Midbrain (tissue), 1 donor: Measurements from ENCODE around the gene ZNF275.
A peak's percentile ranks its signal among the peaks of the same experiment; 100 is the strongest.
"Not testable (repeated sequence)": the region's sequence is repeated elsewhere in the genome, so short reads cannot be mapped to it uniquely, and the experiment has no call there.

ENCODE experiments used
- DNase-seq: peaks from one replicate; lab custom pipeline; 2025; lab: John Stamatoyannopoulos, UW

The ZNF275 gene

DNA sequence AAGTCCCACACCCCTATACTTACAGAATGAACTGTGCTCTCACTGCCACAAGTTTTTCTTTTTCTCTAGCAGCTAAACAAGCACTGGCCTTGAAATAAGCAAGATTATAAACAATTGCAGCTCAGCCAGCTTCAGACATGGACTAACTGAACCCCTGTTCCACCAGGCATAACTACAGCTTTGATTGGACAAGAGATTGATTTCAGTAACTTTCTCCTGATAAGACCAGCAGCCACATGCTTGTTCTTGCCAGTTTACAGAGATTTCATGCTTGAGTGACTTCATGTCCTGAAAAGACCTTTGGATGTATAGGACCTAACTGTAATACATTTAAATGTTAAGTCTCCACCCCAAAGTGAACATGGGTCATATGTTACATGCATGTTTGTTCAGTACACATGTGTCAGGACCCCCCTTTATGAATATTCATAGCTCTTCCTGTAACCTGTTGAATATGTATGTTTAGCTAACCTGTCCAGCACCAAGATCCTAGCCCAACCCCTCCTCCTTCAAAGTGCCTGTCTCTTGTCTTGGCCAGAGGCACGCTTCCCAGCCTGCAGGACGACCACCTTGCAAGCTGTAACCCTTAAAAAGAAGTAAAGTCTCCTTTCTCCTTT, 27.9 kb downstream of the ZNF275 start:
- DNase-seq: no peak

DNA sequence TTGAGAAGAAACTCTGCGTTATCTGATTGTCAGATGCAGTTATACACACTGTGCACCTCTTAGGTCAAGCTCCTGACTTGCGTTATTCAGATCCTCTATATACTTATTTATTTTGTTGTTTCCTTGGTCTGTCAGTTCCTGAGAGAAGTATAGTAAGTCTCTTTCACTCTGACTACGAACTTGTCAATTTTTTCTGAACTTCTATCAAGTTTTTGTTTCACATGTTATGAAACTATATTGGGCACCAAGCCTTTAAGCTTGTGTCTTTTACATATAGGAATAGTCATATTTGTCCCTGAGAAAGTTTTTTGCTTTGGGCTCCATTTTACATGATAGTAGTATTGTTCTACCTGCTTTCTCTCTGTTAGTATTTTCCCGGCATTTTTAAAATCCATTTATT, 31.7 kb downstream of the ZNF275 start:
- no peak for DNase-seq

DNA sequence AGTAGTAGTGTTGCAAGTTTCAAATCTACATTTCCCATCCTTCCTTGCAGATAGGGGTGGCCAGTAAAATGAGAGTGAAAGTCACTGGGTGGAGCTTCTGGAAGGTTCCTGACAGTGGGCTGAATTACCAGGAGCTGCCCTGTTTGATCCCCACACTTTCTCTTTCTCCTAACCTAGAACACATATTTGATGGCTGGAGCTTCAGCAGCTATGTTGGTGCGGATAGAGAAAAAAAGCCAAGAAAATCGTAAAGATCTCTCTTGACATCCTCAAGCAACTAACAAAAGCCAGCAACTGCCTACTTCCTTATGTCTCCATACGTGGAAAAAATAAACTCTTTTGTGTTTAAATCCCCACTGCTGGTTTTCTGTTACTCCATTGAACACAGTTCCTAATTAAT, 32.2 kb downstream of the ZNF275 start:
- DNase-seq: no peak

DNA sequence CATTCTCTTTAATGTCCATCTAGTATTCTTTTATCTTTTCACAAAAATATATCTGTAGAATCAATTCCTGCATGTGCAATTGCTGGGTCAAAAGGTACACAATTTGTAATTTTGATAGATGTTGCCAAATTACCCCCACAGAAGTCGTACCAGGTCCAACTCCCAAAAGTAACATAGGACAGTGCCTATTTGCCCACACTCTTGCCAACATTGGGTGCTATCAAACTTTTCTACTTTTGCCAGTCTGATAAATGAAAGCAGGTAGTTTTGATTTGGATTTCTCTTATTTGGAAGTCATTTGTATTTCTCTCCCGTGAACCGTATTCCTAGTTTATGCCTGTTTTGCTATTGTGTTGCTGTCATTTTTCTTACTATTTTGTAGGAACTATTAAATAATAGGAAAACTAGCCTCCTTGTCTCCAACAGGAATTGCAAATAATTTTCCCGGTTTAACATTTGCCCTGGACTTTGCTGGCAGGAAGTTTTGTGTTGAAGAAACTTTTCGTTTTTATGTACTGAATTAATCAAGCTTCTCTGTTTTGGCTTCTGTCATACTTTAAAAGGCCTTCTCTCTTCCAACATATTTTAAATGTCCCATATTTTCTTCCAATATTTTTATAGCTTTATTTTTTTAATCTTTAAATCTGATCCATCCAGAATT, 33.1 kb downstream of the ZNF275 start:
- DNase-seq: no peak

DNA sequence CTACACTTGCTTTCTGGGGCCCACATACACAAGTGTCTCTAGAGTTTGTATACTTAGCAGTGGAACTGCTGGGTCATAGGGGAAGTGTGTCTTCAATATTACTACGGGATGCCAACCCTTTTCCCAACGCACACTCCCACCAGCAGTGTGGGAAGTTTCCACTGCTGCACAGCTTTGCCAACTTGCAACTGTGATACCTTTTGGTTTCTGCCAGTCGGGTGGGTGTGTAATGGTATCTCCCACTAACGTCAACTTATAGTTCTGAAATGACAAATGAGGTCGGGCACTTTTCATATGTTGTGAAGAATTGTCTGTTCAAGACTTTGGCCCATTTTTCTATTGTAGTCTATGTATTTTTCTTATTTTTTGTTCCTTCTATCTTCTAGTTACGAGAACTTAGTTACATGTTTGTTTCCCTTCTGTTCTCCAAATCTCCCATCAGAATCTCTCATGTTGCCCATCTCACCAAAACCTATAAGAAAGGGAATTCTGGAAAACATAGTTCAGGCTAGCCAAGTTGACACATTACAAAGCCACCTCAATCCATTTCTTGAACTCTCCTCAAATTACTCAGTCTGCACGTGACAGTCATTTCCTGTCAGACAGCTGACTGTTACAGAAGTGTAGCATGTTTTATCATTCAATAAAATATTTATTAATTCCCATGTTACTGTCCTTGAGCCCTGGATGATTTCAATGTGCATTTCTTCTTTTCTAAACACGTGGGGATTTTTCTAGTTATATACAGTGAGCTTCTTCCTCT, 36.5 kb downstream of the ZNF275 start:
- no peak for DNase-seq

DNA sequence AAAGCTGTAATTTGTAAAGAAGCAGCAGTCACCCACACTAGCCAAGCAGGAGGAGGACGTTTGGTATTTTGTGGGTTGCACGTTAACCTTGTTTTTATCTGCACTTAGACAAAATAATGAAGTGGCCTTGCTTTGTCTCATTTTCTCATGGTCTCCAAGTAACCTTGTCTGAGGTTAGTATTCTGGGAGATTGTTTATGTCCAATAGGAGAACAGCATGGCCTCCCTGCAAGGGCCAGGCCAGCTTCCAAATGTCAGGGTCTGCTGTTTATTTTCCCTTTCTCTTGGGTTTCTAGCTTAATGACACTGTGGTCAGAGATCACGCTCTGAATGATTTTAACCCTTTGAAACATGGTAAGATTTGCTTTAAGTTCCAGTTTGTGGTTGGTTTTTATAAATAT, 37.3 kb downstream of the ZNF275 start:
- DNase-seq: no peak

DNA sequence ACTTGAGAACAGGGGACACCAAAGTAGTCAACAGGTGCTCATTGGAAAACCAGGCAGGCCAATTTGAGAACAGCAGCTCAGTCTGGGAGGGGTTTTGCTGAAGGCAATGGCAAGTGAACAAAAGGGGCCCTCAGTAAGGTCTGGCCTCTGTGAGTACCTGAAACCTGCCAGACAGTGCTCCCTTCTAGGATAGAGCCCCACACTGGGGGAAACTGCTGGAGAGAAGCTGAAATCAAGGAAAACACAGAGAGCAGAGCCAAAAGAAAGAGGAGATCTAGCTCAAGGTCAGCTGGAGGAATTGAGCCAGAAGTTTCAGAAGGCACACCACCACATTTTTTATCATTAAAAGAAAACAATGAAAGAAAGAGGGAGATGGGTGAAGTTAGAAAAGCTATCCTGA, 39.0 kb downstream of the ZNF275 start:
- DNase-seq: no peak

DNA sequence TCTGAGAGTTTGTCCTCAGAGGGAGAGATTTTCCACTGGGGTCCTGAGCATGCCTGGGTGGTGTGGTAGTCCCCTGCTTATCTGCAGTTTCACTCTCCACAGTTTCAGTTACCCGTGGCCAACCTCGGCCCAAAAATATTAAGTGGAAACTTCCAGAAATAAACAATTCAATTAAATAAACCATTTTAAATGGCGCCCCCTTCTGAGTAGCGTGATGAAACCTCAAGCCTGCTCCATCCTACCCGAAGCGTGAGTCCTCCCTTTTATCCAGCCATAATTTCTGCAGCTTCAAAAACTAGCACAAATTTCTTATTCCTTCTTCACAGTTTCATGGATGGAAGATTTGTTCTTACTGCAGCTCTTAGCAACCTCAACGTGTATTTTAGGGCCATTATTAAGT, 40.5 kb downstream of the ZNF275 start:
- DNase-seq: no peak

DNA sequence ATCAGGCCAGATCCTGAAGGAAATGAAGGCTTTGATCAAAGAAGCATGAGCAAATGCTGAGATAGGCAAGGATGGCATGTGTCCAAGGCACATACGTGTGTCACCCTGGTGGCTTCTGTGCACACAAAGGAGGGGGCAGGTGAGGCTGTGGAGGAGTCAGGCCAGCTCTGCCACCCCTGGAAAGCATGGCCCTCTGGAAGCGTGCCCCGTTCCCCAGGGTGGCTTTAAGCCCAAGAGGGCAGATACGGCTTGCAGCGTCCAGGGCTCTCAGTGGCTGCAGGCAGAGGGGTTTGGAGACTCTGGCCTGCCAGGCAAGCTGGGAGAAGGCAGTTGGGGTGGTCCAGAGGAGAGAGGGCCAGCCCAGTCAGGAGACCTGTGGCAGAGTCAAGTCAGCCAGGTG, 41.6 kb downstream of the ZNF275 start:
- DNase-seq: no peak

DNA sequence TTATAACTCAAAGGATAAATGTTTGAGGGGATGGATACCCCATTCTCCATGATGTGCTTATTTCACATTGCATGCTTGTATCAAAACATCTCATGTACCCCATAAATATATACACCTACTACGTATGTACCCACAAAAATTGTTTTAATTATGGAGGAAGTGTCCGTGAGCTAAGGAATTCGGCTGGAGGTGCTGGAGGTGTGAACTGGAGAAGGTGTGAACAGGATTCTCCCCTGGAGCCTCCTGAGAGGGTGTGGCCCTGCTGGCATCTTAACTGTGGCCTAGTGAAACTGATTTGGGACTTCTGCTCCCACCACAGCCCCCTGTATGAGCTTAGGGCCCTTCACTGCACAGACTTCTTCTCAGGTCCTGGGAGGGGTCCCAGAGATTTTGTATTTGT, 43.8 kb downstream of the ZNF275 start:
- no peak for DNase-seq

DNA sequence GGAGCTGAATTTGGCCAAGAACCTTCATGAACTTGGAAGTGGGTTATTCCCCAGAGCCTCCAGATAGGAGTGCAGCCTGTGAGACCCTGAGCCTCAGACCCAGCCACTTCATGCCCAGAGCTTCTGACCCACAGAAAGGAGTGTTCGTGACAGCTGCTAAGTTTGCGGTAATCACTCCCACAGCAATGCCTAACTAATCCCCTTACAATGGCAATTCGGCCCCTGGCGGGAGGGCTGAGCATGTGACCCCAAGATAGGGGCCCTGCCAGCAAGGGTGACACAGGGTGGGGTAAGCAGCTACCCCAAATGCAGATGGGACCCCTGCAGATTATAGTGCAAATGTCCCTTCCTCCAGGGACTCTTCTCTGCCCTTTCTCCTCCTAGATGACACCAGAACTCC, 44.7 kb downstream of the ZNF275 start:
- DNase-seq: no peak

DNA sequence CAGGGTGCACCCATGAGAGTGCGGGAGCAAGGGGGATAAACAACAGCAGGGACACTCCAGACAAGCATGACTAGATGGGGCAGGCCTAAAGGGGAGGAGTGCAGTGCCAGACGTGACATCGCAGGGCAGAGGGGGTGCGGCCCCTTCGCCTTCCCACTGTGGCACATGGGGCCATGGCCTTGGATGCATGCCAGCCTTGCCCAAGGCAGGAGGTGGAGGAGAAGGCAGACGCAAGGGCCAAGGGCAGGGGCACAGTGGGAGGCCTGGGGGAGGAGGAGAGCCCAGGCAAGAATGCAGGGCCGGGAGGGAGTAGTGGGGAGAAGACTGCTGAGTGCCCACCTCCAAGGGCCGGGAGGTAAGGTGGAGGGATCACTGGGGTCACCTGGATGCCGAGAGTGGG, 45.6 kb downstream of the ZNF275 start:
- no peak for DNase-seq

DNA sequence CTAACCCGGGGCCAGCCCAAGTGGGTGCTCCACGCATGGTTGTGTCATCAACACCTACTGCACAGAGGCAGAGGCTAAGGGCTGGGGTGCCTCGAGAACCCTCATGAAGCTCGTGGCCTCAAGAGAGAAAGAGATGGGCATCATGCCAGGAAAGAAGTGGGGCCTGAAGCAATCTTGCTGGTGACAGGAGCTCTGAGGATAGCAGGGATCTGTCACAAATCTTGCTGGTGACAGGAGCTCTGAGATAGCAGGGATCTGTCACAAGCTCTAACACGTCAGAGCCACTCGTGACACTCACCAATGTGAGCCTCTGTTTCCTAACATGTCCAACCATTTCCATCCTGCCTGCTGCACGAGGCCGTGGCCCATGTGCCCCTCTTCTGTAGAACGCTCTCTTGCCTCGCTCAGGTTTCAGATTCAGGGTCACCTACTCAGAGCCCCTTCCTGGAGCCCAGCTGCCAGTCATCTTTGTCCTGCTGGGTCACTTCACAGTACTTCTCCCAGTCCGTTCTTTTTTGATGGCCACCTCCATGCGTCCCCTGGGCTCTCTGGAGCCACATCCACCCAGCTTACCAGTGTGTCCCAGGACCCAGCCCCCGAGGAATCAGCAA, 46.1 kb downstream of the ZNF275 start:
- no peak for DNase-seq

DNA sequence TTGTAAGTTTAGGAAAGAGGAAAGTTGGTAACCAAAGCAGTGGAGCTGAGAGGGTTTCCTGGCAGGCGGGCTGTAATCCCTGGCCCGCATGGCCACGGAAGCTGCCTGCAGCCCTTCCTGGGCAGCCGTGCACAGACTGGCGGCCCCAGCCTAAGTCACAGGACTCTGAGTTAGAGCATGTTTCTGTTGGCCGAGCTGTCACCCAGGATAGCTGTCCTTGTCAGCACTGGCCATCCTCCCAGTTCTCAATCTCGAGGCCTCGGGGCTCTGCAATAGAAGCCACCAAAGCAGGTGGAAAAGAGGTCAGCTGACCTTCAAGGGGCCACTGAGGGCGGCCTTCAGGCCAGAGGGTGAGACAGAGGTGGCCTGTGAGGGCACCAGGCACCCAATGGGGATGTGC, 46.7 kb downstream of the ZNF275 start:
- no peak for DNase-seq

DNA sequence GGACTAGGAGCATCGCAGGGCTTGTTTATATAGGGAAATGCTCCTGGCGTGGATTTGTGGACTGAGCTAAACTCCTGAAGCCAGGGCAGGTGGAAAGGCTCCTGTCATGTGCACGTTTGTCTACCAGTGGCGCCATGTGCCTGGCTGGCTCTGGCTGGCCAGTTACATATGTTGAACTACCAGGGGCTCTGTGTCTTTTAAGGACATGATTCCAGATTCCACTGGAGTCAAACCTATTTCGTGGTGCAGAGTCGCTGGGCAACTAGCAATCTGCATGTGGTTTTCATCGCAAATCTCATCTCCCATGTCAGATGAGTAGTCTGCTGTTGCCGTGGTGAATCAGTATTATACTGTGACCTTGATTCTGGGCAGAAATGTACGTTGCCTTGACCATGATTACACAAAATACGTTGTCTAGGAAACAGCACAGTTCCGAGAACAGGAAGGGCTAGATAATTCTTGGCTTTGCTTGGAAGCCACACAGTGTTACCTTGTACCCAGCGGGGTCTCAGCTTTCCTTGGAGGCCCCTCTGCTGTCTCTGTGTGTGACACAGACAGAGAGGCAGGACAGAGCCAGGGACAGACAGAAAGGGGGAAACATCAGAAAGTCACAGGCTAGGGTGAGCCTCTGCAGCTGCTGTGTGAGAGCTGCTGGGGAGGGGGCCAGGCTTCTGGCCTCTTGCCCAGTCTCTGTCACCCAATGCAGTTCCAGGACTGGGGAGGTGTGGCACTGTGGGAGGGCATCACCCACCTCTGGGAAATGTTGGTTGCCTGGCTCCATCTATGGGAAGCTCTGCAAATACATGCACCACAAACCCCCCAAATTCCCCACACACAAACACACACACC, 48.0 kb downstream of the ZNF275 start:
- DNase-seq: peak; percentile 56

DNA sequence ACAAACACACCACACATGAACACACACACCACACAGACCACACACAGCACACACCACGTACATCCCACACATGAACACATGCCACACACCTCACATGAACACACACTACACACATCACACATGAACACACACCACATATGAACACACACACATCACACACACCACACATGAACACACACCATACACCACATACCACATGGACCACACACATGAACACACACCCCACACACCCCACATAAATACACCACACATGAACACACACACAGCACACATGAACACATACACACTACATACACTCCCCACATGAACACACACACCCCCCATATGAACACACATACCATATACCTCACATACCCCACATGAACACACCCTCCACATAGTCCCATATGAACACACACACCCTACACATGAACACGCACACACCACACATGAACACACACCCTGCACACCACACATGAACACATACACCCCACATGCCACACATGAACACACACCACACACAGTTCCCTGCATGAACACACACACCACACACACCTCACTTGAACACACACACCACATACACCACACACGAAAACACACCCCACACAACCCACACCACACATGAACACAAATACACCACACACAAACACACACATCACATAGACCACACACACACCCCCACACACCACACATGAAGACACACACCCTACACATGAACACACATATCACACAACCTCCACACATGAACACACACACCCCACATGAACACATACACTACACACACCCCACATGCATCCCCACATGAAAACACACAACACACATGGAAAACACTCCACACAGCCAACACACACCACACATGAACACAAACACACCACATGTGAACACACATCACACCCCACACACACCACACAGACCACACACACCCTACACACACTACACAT, 48.9 kb downstream of the ZNF275 start:
- no peak for DNase-seq

DNA sequence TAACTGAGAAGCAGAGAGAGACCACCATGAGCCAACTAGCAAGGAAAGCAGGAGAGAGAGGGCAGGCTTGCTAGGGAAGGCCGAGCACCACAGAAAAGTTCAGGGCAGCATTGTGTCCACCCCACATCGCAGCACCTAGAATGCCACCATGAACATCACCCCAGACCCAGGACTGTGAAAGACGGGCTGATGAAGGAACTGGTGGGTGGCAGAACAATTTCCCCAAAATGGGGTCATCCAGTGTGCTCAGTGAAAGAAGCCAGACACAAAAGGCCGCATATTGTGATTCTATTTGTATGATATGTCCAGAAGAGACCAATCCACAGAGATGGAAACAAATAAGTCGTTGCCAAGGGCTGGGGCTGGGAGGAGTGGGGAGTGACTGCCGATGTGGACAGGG, 50.4 kb downstream of the ZNF275 start:
- DNase-seq: no peak

DNA sequence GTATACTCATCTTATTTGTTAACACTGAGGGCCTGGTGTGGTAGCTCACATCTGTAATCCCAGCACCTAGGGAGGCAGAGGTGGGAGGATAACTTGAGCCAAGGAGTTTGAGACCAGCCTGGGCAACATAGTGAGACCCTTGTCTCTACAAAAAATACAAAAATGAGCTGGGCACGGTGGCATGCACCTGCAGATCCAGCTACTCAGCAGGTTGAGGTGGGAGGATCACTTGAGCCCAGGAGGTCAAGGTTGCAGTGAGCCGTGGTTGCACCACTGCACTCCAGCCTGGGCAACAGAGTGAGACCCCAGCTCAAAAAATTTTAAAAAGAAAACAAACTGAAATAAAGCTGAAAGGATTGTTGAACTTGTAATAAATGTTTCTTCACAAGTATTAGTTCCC, 51.0 kb downstream of the ZNF275 start:
- not testable (repeated sequence) for DNase-seq

DNA sequence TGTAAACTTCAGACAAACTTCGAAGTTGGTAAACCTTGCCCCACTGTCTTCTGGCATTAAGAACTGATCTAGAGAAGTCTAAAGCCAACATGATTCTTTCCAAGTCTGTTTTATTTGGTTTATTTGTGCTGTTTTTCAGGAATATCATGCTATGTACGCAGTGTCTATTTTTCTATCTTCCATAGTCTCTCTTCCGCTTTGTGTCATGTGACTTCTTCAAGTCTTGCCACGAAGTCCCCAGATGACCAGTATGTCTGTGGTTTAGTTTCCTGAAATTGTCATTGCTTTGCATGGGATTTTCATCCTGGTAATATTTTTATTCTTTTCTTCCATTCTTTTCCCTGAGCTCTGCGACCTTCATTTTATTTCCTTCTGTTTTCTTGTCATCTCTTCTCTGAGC, 52.1 kb downstream of the ZNF275 start:
- DNase-seq: no peak

DNA sequence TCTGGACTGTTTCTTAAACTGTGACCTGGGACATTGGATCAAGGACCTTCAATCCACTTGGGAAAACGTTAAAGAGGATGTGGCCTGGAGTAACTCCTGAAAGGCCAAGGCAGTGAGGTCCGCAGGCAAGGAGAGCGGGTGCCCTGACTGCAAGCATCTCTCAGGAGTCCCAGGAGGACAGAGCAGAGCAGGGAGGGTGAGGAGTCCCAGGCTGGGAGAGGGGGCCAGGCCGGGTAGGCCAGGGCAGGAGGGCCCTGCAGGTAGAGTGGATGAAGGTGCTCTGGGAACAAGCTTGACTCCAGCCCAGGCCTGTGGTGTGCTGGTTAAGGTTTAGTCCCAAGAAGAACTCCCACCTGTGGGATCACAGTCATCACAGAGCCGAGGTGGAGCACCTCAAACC, 53.4 kb downstream of the ZNF275 start:
- DNase-seq: no peak
